Esophagus muscularis mucosa (tissue), 4 donors: ENCODE data around the gene ULK4.

ENCODE experiments used
- EP300 ChIP-seq: sonication (generic); formaldehyde crosslinking; IDR thresholded peaks from one replicate; pipeline ENCODE4 v1.6.1; 2017; ENCODE audit warnings: antibody characterized with exemption
- POLR2A ChIP-seq: fragments of 450-650 bp; IDR thresholded peaks from one replicate; pipeline ENCODE4 v1.6.1; 2017; ENCODE audit warnings: antibody characterized with exemption, moderate library complexity, mild to moderate bottlenecking, low read depth
- POLR2AphosphoS5 ChIP-seq, 2 donors: sonication (generic); formaldehyde crosslinking; IDR thresholded peaks; one replicate each; pipeline ENCODE4 v1.6.1; 2017; ENCODE audit warnings: antibody characterized with exemption in 2 of 2
- TF ChIP-seq, protein P1 (sequence below), 3 experiments: fragments of 200-600 bp in 2 of 3; fragments of 450-650 bp in 1 of 3; sonication (generic) in 2 of 3; IDR thresholded peaks; one replicate each; pipeline ENCODE4 v1.5.1; 2017 to 2019; ENCODE audit warnings: antibody characterized with exemption in 3 of 3, mild to moderate bottlenecking in 2 of 3, moderate library complexity in 1 of 3

DNA sequence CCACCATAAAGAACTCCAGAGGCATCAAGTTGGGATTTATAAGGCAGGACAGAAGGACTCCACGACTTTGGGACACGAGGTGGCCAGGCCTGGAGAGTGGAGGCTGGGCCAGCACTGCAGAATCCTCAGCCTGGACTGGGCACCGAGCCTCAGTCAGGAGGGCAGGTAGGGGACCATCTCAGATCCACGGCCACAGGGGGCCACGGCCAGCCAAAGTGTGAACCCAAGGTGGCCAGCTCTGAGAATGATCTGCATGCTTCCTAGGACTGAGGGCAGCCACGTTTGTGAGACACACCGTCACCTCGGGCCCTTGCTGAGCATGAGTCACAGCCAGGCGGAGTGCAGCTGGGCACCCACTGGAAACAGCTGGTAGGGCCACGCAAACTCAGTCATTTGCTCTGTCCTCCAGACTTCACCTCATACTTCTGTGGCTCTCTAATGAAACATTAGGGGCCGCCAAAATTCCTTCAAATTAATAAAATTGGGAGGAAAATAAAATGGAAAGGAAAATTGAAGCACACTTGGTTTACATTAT, 696.8 kb downstream of the ULK4 start:
- TF ChIP-seq POLR2A = no peak
- TF ChIP-seq, protein P1, sequence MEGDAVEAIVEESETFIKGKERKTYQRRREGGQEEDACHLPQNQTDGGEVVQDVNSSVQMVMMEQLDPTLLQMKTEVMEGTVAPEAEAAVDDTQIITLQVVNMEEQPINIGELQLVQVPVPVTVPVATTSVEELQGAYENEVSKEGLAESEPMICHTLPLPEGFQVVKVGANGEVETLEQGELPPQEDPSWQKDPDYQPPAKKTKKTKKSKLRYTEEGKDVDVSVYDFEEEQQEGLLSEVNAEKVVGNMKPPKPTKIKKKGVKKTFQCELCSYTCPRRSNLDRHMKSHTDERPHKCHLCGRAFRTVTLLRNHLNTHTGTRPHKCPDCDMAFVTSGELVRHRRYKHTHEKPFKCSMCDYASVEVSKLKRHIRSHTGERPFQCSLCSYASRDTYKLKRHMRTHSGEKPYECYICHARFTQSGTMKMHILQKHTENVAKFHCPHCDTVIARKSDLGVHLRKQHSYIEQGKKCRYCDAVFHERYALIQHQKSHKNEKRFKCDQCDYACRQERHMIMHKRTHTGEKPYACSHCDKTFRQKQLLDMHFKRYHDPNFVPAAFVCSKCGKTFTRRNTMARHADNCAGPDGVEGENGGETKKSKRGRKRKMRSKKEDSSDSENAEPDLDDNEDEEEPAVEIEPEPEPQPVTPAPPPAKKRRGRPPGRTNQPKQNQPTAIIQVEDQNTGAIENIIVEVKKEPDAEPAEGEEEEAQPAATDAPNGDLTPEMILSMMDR (IDR thresholded peaks at IDR 0.05) = no peak
- TF ChIP-seq POLR2AphosphoS5 (IDR thresholded peaks at IDR 0.05) = no peak
- TF ChIP-seq EP300 = no peak
